ENCODE results near the gene ACSL1. TPM values are rescaled to one million over a fixed set of nuclear protein-coding genes. Genes with fewer than 3 reads are reported as not detected.
"Not testable (repeated sequence)": the region's sequence is repeated elsewhere in the genome, so short reads cannot be mapped to it uniquely, and the experiment has no call there.

The ACSL1 gene
- total and polyA plus RNA-seq, 2 donors = 8.7 to 109 TPM

DNA sequence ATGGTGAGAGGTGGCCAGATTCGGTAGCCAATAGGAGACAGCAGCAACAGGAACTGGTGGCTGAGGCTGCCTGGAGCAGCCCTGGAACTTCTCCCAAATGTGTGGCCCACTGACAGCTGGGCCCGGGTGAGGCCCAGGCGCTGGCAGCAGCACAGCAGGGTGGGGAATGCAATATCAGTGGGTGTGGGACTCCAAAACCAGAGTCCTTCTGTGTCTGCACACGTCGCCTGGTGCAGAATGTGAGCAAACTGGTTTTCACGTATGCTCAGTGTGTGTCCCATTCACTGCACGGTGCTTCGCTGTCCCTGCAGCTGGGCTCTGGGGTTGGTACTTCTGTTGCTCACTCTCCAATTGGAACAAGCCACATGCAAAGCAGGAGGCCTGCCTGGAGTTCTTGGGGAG is 77.5 kb downstream of the ACSL1 start:
- Histone ChIP-seq H3K36me3 (ENCODE audit: control insufficient read depth in 2 of 2, insufficient read depth in 2 of 2, low read length in 1 of 2) (no peaks in the 10 kb centered on the region), H3K4me3 (ENCODE audit: low read length in 2 of 2) (no peak overlapping the region), H3K27me3 (ENCODE audit: control insufficient read depth in 2 of 2, insufficient read depth in 1 of 2, low read length in 1 of 2) (no peaks in the 10 kb centered on the region), H3K9me3 (ENCODE audit: control insufficient read depth in 2 of 2, insufficient read depth in 1 of 2, low read length in 1 of 2) (no peaks in the 10 kb centered on the region), H3K27ac (ENCODE audit: low read depth in 1 of 2, low read length in 1 of 2) (no peak overlapping the region), H3K4me1 (ENCODE audit: control insufficient read depth in 2 of 2, insufficient read depth in 2 of 2, low read length in 2 of 2) (peaks cover 14 to 29% of the 10 kb centered on the region in 2 donors)
- WGBS = 94% methylated on average over 8 of the region's 8 CpGs
- DNase-seq (ENCODE audit: low read depth in 6 of 9, low spot score in 9 of 9) = no peak

DNA sequence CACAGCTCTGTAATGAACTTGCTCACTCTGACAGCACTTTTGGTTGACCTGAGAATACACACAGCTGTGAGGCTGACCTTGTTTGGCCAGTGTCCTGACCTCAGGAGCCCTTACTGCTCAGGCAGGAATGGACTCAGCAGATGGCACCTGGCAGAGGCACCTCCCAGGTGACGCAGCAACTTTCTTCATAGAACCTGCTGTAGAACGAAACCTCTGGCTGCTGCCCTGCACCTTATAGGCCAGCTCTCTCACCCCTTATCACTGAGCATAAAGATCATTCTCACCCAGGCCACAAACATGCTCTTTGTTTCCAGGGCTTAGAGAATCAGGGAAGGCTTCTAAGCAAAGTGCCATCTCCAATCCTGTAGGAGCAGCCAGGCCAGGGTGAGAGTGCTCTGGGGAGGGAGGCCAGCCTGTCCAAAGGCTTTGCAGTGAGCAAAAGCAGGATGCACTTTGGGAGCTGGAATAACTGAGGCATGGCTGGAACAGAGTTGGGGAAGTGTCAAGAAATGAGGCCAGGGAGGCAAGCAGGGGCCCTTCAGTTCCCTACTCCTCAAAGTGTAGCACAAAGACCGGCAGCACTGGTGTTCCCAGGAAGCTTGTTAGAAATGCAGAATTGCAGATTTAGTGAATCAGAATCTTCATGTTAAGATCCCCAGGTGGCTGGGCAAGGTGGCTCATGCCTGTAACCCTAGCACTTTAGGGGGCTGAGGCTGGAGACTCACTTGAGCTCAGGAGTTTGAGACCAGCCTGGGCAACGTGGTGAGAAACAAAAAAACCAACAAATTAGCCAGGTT is 78.5 kb downstream of the ACSL1 start:
- peak overlapping the region; percentile 69 to 87 for H3K27ac ChIP-seq (ENCODE audit: low read depth in 1 of 2, low read length in 1 of 2)
- no peaks in the 10 kb centered on the region for H3K9me3 ChIP-seq (ENCODE audit: control insufficient read depth in 2 of 2, insufficient read depth in 1 of 2, low read length in 1 of 2)
- H3K27me3 ChIP-seq (ENCODE audit: control insufficient read depth in 2 of 2, insufficient read depth in 1 of 2, low read length in 1 of 2) = no peaks in the 10 kb centered on the region
- DNase-seq (ENCODE audit: low read depth in 6 of 9, low spot score in 9 of 9) = peak in 3 of 9 donors; percentile 18 to 43 (median 20)
- H3K4me3 ChIP-seq (ENCODE audit: low read length in 2 of 2) = no peak overlapping the region
- peaks cover 14 to 29% of the 10 kb centered on the region in 2 donors for H3K4me1 ChIP-seq (ENCODE audit: control insufficient read depth in 2 of 2, insufficient read depth in 2 of 2, low read length in 2 of 2)
- no peaks in the 10 kb centered on the region for H3K36me3 ChIP-seq (ENCODE audit: control insufficient read depth in 2 of 2, insufficient read depth in 2 of 2, low read length in 1 of 2)
- 81% methylated on average over 4 of the region's 4 CpGs for WGBS

DNA sequence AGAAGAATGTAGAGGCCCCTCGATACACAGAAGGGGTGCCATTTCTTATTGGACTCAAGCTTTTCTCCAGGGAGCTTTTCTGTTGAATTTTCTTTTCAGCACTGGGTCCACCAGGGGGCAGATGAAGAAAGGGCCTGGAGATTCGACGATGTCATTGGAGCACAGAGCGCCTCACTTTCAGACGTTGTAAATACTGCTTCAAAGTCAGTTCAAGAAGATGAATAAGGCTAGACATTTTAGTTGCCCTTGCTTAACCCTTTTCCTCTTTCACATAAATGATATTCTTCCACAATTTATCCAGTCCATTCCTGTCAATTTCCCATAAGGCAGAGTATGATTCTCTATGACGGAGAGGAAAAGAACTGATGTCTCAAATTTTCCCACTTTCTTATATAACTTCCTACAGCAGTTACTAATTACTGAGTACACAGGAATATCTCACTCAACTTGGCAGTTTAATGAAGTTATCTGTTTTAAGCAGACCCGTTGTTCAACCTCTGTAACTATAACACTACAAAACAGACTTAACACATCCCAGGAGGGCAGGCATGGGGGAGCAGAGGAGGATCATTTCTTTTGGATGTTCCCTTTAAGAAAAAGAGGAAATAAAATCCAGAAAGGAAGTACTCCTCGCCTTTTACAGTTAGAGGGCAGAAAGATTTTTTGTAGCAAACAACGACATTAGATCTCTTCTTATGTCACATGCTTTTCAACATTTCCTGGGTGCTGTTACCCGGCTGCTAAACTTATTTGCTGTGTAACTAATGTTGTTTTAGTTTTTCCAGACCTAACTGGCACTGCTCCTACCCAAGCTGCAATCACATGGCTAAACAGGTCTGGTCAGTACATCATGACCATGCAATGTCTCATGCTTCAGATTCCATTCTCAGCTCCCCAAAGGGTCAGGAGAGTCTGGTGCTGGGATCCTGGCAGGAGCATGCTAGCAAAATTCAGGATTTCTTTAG is 79.7 kb downstream of the ACSL1 start:
- H3K4me3 ChIP-seq (ENCODE audit: low read length in 2 of 2) = peak overlapping the region in 1 of 2 donors; percentile 6
- peaks cover 0 to 4% of the 10 kb centered on the region in 2 donors for H3K9me3 ChIP-seq (ENCODE audit: control insufficient read depth in 2 of 2, insufficient read depth in 1 of 2, low read length in 1 of 2)
- peak in 8 of 9 donors; percentile 75 to 93 (median 80) for DNase-seq (ENCODE audit: low read depth in 6 of 9, low spot score in 9 of 9)

DNA sequence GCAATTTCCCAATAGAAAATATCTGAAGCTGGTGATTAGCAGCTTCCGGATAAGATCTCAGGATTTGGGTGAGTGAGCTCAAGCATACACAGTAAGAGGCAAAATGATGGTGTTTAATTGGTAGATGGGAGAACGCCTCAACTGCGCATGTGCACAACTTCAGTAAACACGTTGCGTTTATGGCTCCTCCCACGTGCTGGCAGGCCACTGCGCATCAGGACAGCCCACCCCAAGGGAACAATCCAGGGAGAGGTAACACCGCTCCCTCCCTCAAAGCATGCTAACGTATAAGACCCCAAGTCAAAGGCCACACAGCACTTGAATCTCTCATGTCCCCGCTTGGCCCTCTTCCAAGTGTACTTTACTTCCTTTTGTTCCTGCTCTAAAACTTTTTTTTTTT is 81.5 kb downstream of the ACSL1 start:
- 97% methylated on average over 10 of the region's 10 CpGs for WGBS

More for the DNA sequence above, 79.7 kb downstream of the ACSL1 start:
- 9% methylated on average over 10 of the region's 10 CpGs for WGBS
- Histone ChIP-seq H3K27me3 (ENCODE audit: control insufficient read depth in 2 of 2, insufficient read depth in 1 of 2, low read length in 1 of 2) (no peaks in the 10 kb centered on the region), H3K36me3 (ENCODE audit: control insufficient read depth in 2 of 2, insufficient read depth in 2 of 2, low read length in 1 of 2) (no peaks in the 10 kb centered on the region), H3K4me1 (ENCODE audit: control insufficient read depth in 2 of 2, insufficient read depth in 2 of 2, low read length in 2 of 2) (peaks cover 14 to 29% of the 10 kb centered on the region in 2 donors), H3K27ac (ENCODE audit: low read depth in 1 of 2, low read length in 1 of 2) (peak overlapping the region; percentile 86 to 87)

DNA sequence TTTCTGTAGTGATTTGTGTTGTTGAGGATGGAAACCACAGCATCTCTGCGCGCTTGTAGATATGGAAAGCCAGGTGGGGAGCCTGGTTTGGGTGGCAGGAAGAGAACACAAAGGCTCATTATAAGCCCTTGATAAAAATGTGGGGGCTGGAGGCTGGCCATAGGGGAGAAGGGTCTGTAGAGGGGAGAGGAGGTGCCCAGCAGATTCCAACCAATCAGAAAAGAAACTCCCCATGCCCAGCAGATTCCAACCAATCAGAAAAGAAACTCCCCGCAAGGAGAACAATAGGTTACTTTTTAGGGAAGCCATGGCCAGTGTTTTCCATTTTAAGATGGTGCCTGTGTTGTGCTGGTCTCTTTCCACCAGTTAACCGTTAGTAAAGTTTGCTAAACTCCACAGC is 82.1 kb downstream of the ACSL1 start:
- no peak overlapping the region for H3K27ac ChIP-seq (ENCODE audit: low read depth in 1 of 2, low read length in 1 of 2)
- no peak overlapping the region for H3K4me3 ChIP-seq (ENCODE audit: low read length in 2 of 2)
- H3K9me3 ChIP-seq (ENCODE audit: control insufficient read depth in 2 of 2, insufficient read depth in 1 of 2, low read length in 1 of 2) = peaks cover 0 to 9% of the 10 kb centered on the region in 2 donors
- H3K36me3 ChIP-seq (ENCODE audit: control insufficient read depth in 2 of 2, insufficient read depth in 2 of 2, low read length in 1 of 2) = no peaks in the 10 kb centered on the region
- no peak for DNase-seq (ENCODE audit: low read depth in 6 of 9, low spot score in 9 of 9)
- H3K27me3 ChIP-seq (ENCODE audit: control insufficient read depth in 2 of 2, insufficient read depth in 1 of 2, low read length in 1 of 2) = no peaks in the 10 kb centered on the region
- 95% methylated on average over 4 of the region's 4 CpGs for WGBS
- H3K4me1 ChIP-seq (ENCODE audit: control insufficient read depth in 2 of 2, insufficient read depth in 2 of 2, low read length in 2 of 2) = peaks cover 14 to 31% of the 10 kb centered on the region in 2 donors

More for the DNA sequence above, 81.5 kb downstream of the ACSL1 start:
- H3K36me3 ChIP-seq (ENCODE audit: control insufficient read depth in 2 of 2, insufficient read depth in 2 of 2, low read length in 1 of 2) = no peaks in the 10 kb centered on the region
- no peak overlapping the region for H3K4me3 ChIP-seq (ENCODE audit: low read length in 2 of 2)
- no peak overlapping the region for H3K27ac ChIP-seq (ENCODE audit: low read depth in 1 of 2, low read length in 1 of 2)
- peaks cover 0 to 9% of the 10 kb centered on the region in 2 donors for H3K9me3 ChIP-seq (ENCODE audit: control insufficient read depth in 2 of 2, insufficient read depth in 1 of 2, low read length in 1 of 2)
- DNase-seq (ENCODE audit: low read depth in 6 of 9, low spot score in 9 of 9) = no peak
- H3K4me1 ChIP-seq (ENCODE audit: control insufficient read depth in 2 of 2, insufficient read depth in 2 of 2, low read length in 2 of 2) = peaks cover 14 to 31% of the 10 kb centered on the region in 2 donors
- H3K27me3 ChIP-seq (ENCODE audit: control insufficient read depth in 2 of 2, insufficient read depth in 1 of 2, low read length in 1 of 2) = no peaks in the 10 kb centered on the region

DNA sequence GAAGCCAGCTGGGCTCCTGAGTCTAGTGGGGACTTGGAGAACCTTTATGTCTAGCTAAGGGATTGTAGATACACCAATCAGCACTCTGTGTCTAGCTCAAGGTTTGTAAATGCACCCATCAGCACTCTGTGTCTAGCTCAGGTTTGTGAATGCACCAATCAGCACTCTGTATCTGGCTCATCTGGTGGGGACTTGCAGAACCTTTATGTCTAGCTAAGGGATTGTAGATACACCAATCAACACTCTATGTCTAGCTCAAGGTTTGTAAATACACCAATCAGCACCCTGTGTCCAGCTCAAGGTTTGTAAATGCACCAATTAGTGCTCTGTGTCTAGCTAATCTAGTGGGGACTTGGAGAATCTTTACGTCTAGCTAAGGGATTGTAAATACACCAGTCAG is 84.1 kb downstream of the ACSL1 start:
- H3K9me3 ChIP-seq (ENCODE audit: control insufficient read depth in 2 of 2, insufficient read depth in 1 of 2, low read length in 1 of 2); H3K36me3 ChIP-seq (ENCODE audit: control insufficient read depth in 2 of 2, insufficient read depth in 2 of 2, low read length in 1 of 2); H3K27me3 ChIP-seq (ENCODE audit: control insufficient read depth in 2 of 2, insufficient read depth in 1 of 2, low read length in 1 of 2); H3K4me3 ChIP-seq (ENCODE audit: low read length in 2 of 2); DNase-seq (ENCODE audit: low read depth in 6 of 9, low spot score in 9 of 9); H3K27ac ChIP-seq (ENCODE audit: low read depth in 1 of 2, low read length in 1 of 2): not testable (repeated sequence)
- 95% methylated on average over 1 of the region's 1 CpG for WGBS
- H3K4me1 ChIP-seq (ENCODE audit: control insufficient read depth in 2 of 2, insufficient read depth in 2 of 2, low read length in 2 of 2) = peaks cover 7 to 15% of the 10 kb centered on the region in 2 donors

DNA sequence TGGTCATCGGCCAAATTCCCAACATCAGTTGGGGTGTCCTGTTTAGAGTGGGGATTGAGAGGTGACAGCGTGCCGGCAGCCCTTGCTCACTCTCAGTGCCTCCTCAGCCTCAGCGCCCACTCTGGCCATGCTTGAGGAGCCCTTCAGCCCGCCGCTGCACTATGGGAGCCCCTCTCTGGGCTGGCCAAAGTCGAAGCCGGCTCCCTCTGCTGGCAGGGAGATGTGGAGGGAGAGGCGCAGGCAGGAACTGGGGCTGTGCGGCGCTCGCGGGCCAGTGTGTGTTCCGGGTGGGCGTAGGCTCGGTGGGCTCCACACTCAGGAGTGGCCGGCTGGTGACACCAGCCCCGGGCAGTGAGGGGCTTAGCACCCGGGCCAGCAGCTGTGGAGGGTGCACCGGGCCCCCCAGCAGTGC is 84.8 kb downstream of the ACSL1 start:
- H3K36me3 ChIP-seq (ENCODE audit: control insufficient read depth in 2 of 2, insufficient read depth in 2 of 2, low read length in 1 of 2) = no peaks in the 10 kb centered on the region
- no peak overlapping the region for H3K27ac ChIP-seq (ENCODE audit: low read depth in 1 of 2, low read length in 1 of 2)

DNA sequence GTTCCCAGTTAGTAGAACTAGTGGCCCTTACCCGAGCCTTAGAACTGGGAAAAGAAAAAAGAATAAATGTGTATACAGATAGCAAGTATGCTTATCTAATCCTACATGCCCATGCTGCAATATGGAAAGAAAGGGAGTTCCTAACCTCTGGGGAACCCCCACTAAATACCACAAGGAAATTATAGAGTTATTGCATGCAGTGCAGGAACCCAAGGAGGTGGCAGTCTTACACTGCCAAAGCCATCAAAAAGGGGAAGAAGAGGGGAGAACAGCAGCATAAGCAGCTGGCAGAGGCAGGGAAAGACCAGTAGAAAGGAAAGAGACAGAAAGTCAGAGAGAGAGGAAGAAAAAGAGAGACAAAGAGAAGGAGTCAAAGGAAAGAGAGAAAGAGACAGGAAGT is 86.2 kb downstream of the ACSL1 start:
- not testable (repeated sequence) for H3K27ac ChIP-seq (ENCODE audit: low read depth in 1 of 2, low read length in 1 of 2); H3K36me3 ChIP-seq (ENCODE audit: control insufficient read depth in 2 of 2, insufficient read depth in 2 of 2, low read length in 1 of 2); H3K4me1 ChIP-seq (ENCODE audit: control insufficient read depth in 2 of 2, insufficient read depth in 2 of 2, low read length in 2 of 2); DNase-seq (ENCODE audit: low read depth in 6 of 9, low spot score in 9 of 9); H3K9me3 ChIP-seq (ENCODE audit: control insufficient read depth in 2 of 2, insufficient read depth in 1 of 2, low read length in 1 of 2); H3K4me3 ChIP-seq (ENCODE audit: low read length in 2 of 2); H3K27me3 ChIP-seq (ENCODE audit: control insufficient read depth in 2 of 2, insufficient read depth in 1 of 2, low read length in 1 of 2)
- WGBS = 26% methylated on average over 1 of the region's 1 CpG

More for the DNA sequence above, 84.8 kb downstream of the ACSL1 start:
- Histone ChIP-seq H3K4me1 (ENCODE audit: control insufficient read depth in 2 of 2, insufficient read depth in 2 of 2, low read length in 2 of 2) (peaks cover under 1 to 8% of the 10 kb centered on the region in 2 donors), H3K4me3 (ENCODE audit: low read length in 2 of 2) (no peak overlapping the region), H3K9me3 (ENCODE audit: control insufficient read depth in 2 of 2, insufficient read depth in 1 of 2, low read length in 1 of 2) (peaks cover 0 to 9% of the 10 kb centered on the region in 2 donors), H3K27me3 (ENCODE audit: control insufficient read depth in 2 of 2, insufficient read depth in 1 of 2, low read length in 1 of 2) (no peaks in the 10 kb centered on the region)
- 95% methylated on average over 20 of the region's 20 CpGs for WGBS
- DNase-seq (ENCODE audit: low read depth in 6 of 9, low spot score in 9 of 9) = no peak

DNA sequence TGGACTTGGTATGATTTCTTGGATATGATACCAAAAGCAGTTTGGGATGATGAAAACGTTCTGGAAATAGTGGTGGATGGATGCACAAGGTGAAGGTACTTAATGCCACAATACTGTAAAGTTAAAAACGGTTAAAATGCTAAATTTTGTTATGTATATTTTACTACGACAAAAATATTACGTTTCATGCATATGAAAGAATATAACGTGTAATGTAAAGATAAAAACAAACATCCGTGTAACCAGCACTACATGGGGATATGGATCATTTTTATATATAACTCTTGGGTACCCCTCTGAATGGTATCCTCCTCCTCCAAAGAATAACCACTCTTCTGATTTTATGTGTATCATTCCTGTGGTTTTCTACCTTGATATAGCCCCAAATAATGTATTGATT is 91.0 kb downstream of the ACSL1 start:
- Histone ChIP-seq H3K27me3 (ENCODE audit: control insufficient read depth in 2 of 2, insufficient read depth in 1 of 2, low read length in 1 of 2) (no peaks in the 10 kb centered on the region), H3K4me1 (ENCODE audit: control insufficient read depth in 2 of 2, insufficient read depth in 2 of 2, low read length in 2 of 2) (peaks cover 8 to 16% of the 10 kb centered on the region in 2 donors), H3K36me3 (ENCODE audit: control insufficient read depth in 2 of 2, insufficient read depth in 2 of 2, low read length in 1 of 2) (peaks cover 0 to 6% of the 10 kb centered on the region in 2 donors), H3K27ac (ENCODE audit: low read depth in 1 of 2, low read length in 1 of 2) (no peak overlapping the region), H3K4me3 (ENCODE audit: low read length in 2 of 2) (peak overlapping the region; percentile 59 to 89), H3K9me3 (ENCODE audit: control insufficient read depth in 2 of 2, insufficient read depth in 1 of 2, low read length in 1 of 2) (no peaks in the 10 kb centered on the region)
- 57% methylated on average over 6 of the region's 6 CpGs for WGBS
- no peak for DNase-seq (ENCODE audit: low read depth in 6 of 9, low spot score in 9 of 9)
